HuH-7.5 (cell line): ENCODE measurements around the gene JPH4.

ENCODE experiments used
- DNase-seq: peaks from one replicate; pipeline ENCODE4 v3.0.0; 2011; ENCODE audit warnings: low spot score

The JPH4 gene

GRCh38 chr14:23525611-23526010 lies 53.0 kb downstream of the JPH4 start:
- DNase-seq: no peak

GRCh38 chr14:23524954-23525353 lies 53.6 kb downstream of the JPH4 start:
- DNase-seq: no peak

GRCh38 chr14:23523229-23524016 lies 55.2 kb downstream of the JPH4 start:
- no peak for DNase-seq

GRCh38 chr14:23522643-23523198 lies 55.9 kb downstream of the JPH4 start:
- no peak for DNase-seq

DNA sequence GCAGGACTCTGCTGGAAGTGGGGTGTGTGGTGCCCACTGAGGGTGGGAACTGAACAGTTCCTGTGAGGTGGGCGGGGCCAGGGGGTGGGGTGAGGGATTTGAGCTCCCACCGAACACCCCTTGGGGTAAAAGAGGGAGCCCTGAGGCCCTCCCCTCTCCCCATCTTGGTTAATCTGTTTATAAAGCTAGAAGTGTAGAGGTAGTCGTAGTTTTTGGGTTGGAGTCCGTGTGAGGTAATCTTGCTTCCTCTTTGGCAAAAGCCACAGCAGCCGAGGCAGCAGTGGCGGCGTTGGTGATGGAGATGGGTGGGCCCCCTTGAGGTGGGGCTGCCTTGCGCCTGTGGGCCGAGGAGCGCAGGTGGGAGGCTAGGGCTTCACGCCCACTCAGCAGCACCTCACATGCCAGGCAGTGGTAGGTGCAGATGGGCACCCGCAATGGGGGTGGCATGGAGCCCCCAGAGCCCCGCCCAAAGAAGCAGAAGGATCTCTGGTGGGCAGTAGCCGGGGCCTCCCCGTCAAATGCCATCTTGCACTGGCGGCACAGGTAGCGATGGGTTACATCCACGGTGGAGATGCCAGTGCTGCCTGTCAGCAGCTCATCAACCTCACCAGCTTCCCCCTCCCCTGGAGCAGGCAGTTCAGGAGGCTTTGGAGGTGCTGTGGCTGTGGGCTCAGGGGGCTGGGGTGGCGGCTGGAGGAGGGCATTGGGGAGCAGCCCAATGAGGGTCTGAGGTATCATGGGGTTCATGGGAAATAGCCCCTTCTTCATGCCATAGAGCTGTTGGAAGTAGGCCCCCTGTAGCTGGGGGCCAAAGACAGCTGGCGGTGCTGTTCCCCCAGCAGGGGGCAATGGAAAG lies 56.6 kb downstream of the JPH4 start:
- no peak for DNase-seq

GRCh38 chr14:23520899-23521533 lies 57.6 kb downstream of the JPH4 start:
- DNase-seq: no peak

- no peak for DNase-seq
Measured at GRCh38 chr14:23518709-23519108, 59.9 kb downstream of the JPH4 start.
